Liver (tissue), 3 donors: ENCODE measurements around the gene PALD1.

ENCODE experiments used
- CTCF ChIP-seq: fragments of 150-350 bp; IDR thresholded peaks from 2 replicates; pipeline ENCODE4 v1.5.1; 2017; ENCODE audit warnings: improper control_type of control experiment, low read depth, low read length; ENCODE audit not compliant: missing input control
- RAD21 ChIP-seq, 2 donors: IDR thresholded peaks; 2 replicates each; pipeline ENCODE4 v1.6.1; 2016; ENCODE audit warnings: antibody characterized with exemption in 2 of 2, mild to moderate bottlenecking in 2 of 2
- donor health status: healthy.
- donor health status: healthy.

- TF ChIP-seq CTCF (no peak), RAD21 (IDR thresholded peaks at IDR 0.05) (no peak)
Observed at GRCh38 chr10:70605161-70605560, 126.6 kb downstream of the PALD1 start.
